Stomach (tissue), 9 donors: ENCODE measurements around the gene SAP130. TPM values are rescaled to one million over a fixed set of nuclear protein-coding genes. Genes with fewer than 3 reads are reported as not detected.

ENCODE experiments used
- DNase-seq, 2 donors: peaks; one replicate each; pipeline versions ENCODE4 v3.0.0 to v3.0.0-alpha.2; 2013 to 2019
- H3K27ac ChIP-seq, 5 donors: fragments of 200-600 bp in 4 of 5; sonication (generic) in 4 of 5; one replicate each; pipeline ENCODE4 v1.5.1; 2013 to 2019; ENCODE audit warnings: mild to moderate bottlenecking in 1 of 5, moderate library complexity in 1 of 5
- H3K27me3 ChIP-seq, 3 donors: fragments of 200-600 bp; sonication (generic); one replicate each; pipeline ENCODE4 v1.5.1; 2017 to 2019; ENCODE audit warnings: mixed run types in 1 of 3
- H3K36me3 ChIP-seq, 4 donors: fragments of 200-600 bp; sonication (generic); 1 replicate in 3 of 4; 2 replicates in 1 of 4; pipeline ENCODE4 v1.5.1; 2016 to 2019
- H3K4me1 ChIP-seq, 4 donors: fragments of 200-600 bp; sonication (generic); one replicate each; pipeline ENCODE4 v1.5.1; 2016 to 2019
- H3K4me3 ChIP-seq, 4 donors: fragments of 200-600 bp; sonication (generic) in 3 of 4; one replicate each; pipeline ENCODE4 v1.5.1; 2016 to 2019; ENCODE audit warnings: mild to moderate bottlenecking in 1 of 4
- H3K9me3 ChIP-seq, 4 donors: fragments of 200-600 bp; sonication (generic); one replicate each; pipeline ENCODE4 v1.5.1; 2016 to 2019
- CTCF ChIP-seq, 7 experiments: fragments of 450-650 bp in 4 of 7; fragments of 200-600 bp in 3 of 7; sonication (generic) in 3 of 7; IDR thresholded peaks; one replicate each; pipeline ENCODE4 v1.5.1; 2016 to 2019; ENCODE audit warnings: antibody characterized with exemption in 7 of 7, control low read depth in 2 of 7, mild to moderate bottlenecking in 1 of 7
- EP300 ChIP-seq: sonication (generic); formaldehyde crosslinking; IDR thresholded peaks from one replicate; pipeline ENCODE4 v1.6.1; 2017; ENCODE audit warnings: antibody characterized with exemption
- POLR2A ChIP-seq, 4 donors: fragments of 450-650 bp; IDR thresholded peaks; one replicate each; pipeline ENCODE4 v1.6.1; 2016; ENCODE audit warnings: antibody characterized with exemption in 4 of 4, control low read depth in 2 of 4, mild to moderate bottlenecking in 1 of 4, moderate library complexity in 1 of 4
- POLR2AphosphoS5 ChIP-seq, 3 donors: sonication (generic); formaldehyde crosslinking; IDR thresholded peaks; one replicate each; pipeline ENCODE4 v1.6.1; 2016; ENCODE audit warnings: antibody characterized with exemption in 3 of 3
- WGBS, 5 donors: extraction: QIAGEN DNeasy Blood & Tissue Kit in 3 of 5; methylation state at CpG; one replicate each; pipeline versions ENCODE4 v1.1.5 to v1.1.7; 2013 to 2018; 5-methylcytosine and 5-hydroxymethylcytosine counted together
- intact Hi-C: fragments of 100-400 bp; cut with DNase I; formaldehyde crosslinking; loops from one replicate; pipeline ENCODE4 v1.15.1; 2023; ENCODE audit warnings: low total_unique reads
- polyA plus RNA-seq, 3 donors: library from polyadenylated mRNA; stranded (reverse); fragments of 200-250 nt; gene quantifications; one replicate each; pipeline ENCODE4 v1.2.3, GENCODE V29; 2013
- small RNA-seq, 4 donors: library from RNA; depleted of rRNA; stranded (forward); fragments of <200 nt; gene quantifications; one replicate each; pipeline ENCODE3, GENCODE V24; 2016
- total RNA-seq, 5 donors: library from RNA; depleted of rRNA; stranded (reverse); fragments of >200 nt; gene quantifications; one replicate each; pipeline versions ENCODE4 v1.1.0 to v1.2.3, GENCODE V29; 2014 to 2016
- donor health status: healthy with polysubstance abuse.
- donor health status: Bipolar disorder and iron deficiency.
- donor health status: healthy.

SAP130 gene
- total and polyA plus RNA-seq, 8 donors = 4.8 to 42.0 (median 7.4) TPM

GRCh38 chr2:127893494-127893893 is 134.4 kb downstream of the SAP130 start:
- H3K4me3 ChIP-seq = no peak overlapping the region
- no peaks in the 10 kb centered on the region for H3K27me3 ChIP-seq
- WGBS, 5 donors = 55 to 68% (median 60%) methylated on average over 5 of the region's 5 CpGs
- no peak for DNase-seq
- no peak overlapping the region for H3K27ac ChIP-seq
- H3K4me1 ChIP-seq = peaks cover 0 to 13% (median 1%) of the 10 kb centered on the region in 4 donors
- TF ChIP-seq EP300 = no peak
- no peak for TF ChIP-seq POLR2A (IDR thresholded peaks at IDR 0.05)
- no peaks in the 10 kb centered on the region for H3K9me3 ChIP-seq
- no peaks in the 10 kb centered on the region for H3K36me3 ChIP-seq
- intact Hi-C loops = no loop called here

GRCh38 chr2:127893033-127893432 is 134.8 kb downstream of the SAP130 start:
- TF ChIP-seq EP300 (no peak), POLR2AphosphoS5 (IDR thresholded peaks at IDR 0.05) (no peak), POLR2A (IDR thresholded peaks at IDR 0.05) (no peak), CTCF (IDR thresholded peaks at IDR 0.05) (no peak)
- intact Hi-C loops = no loop called here

GRCh38 chr2:127891811-127892210 is 136.0 kb downstream of the SAP130 start:
- intact Hi-C loops = no loop called here
- Histone ChIP-seq H3K27me3 (no peaks in the 10 kb centered on the region), H3K9me3 (no peaks in the 10 kb centered on the region), H3K4me1 (peaks cover 8 to 19% (median 15%) of the 10 kb centered on the region in 4 donors), H3K27ac (no peak overlapping the region), H3K36me3 (no peaks in the 10 kb centered on the region), H3K4me3 (no peak overlapping the region)
- no peak for DNase-seq
- 51 to 63% (median 58%) methylated on average over 5 of the region's 5 CpGs for WGBS, 5 donors
- TF ChIP-seq EP300 (no peak), POLR2AphosphoS5 (IDR thresholded peaks at IDR 0.05) (no peak), CTCF (IDR thresholded peaks at IDR 0.05) (no peak), POLR2A (IDR thresholded peaks at IDR 0.05) (no peak)

More at GRCh38 chr2:127893033-127893432, 134.8 kb downstream of the SAP130 start:
- Histone ChIP-seq H3K4me3 (no peak overlapping the region), H3K4me1 (peaks cover under 1 to 12% (median 4%) of the 10 kb centered on the region in 4 donors), H3K36me3 (no peaks in the 10 kb centered on the region), H3K27ac (no peak overlapping the region), H3K9me3 (no peaks in the 10 kb centered on the region), H3K27me3 (no peaks in the 10 kb centered on the region)
- WGBS, 5 donors = 87 to 90% (median 88%) methylated on average over 13 to 14 of the region's 14 CpGs
- DNase-seq = no peak

Small RNAs within 50 kb of the gene (small RNA-seq; reads per million reads assigned to genes)
- gene AC012306.1 (0 reads per million in 4 donors), gene AC108059.3 (0 reads per million in 4 donors), gene RF00019 (0 reads per million in 4 donors)

Other genes with a start within 250 kb of the SAP130 start
- gene WDR33, start 216.9 kb downstream of the SAP130 start, total RNA-seq = 10 to 100 TPM; 11.7 to 99.9 (median 35.3) TPM
- gene WDR33, start 216.9 kb downstream of the SAP130 start, polyA plus RNA-seq = 10 to 100 TPM in 1 of 3 donors, 1 to 10 TPM in 2; 7.9 to 12.0 (median 8.6) TPM
- gene POLR2D, start 169.9 kb downstream of the SAP130 start, total RNA-seq = 10 to 100 TPM in 2 of 5 donors, 1 to 10 TPM in 3; 3.5 to 20.1 (median 8.7) TPM
- gene POLR2D, start 169.9 kb downstream of the SAP130 start, polyA plus RNA-seq = 10 to 100 TPM in 1 of 3 donors, 1 to 10 TPM in 2; 6.3 to 10.5 (median 7.9) TPM
- 10 to 100 TPM in 3 of 5 donors, 1 to 10 TPM in 2; 1.4 to 19.8 (median 14.3) TPM for gene AMMECR1L, start 142.1 kb downstream of the SAP130 start, total RNA-seq
- 1 to 10 TPM; 5.7 to 6.7 (median 6.4) TPM for gene AMMECR1L, start 142.1 kb downstream of the SAP130 start, polyA plus RNA-seq
- 10 to 100 TPM; 18.3 to 83.6 (median 41.7) TPM for gene UGGT1, start 63.1 kb upstream of the SAP130 start, total RNA-seq
- 1 to 10 TPM; 2.0 to 6.6 (median 4.4) TPM for gene UGGT1, start 63.1 kb upstream of the SAP130 start, polyA plus RNA-seq